Osteoblast (primary cell): ENCODE data around the gene INHBC. TPM values are rescaled to one million over a fixed set of nuclear protein-coding genes. Genes with fewer than 3 reads are reported as not detected.
"Not testable (repeated sequence)": the region's sequence is repeated elsewhere in the genome, so short reads cannot be mapped to it uniquely, and the experiment has no call there.

Experiments used
- DNase-seq: peaks from one replicate; pipeline ENCODE4 v3.0.0; 2011; ENCODE audit warnings: low spot score, mixed read lengths; ENCODE audit not compliant: insufficient read length; ENCODE audit errors: missing footprints
- H2AFZ ChIP-seq: 2 replicates; pipeline ENCODE4 v1.6.0; 2011; ENCODE audit warnings: mild to moderate bottlenecking, low read length
- H3K27ac ChIP-seq: 2 replicates; pipeline ENCODE4 v1.5.1; 2011; ENCODE audit warnings: mild to moderate bottlenecking, low read depth, low read length, moderate library complexity
- H3K27me3 ChIP-seq: 2 replicates; pipeline ENCODE4 v1.6.0; 2012; ENCODE audit warnings: mild to moderate bottlenecking, control low read depth, inconsistent platforms, low read length, moderate library complexity; ENCODE audit not compliant: insufficient read depth
- H3K36me3 ChIP-seq: 2 replicates; pipeline ENCODE4 v1.5.1; 2011; ENCODE audit warnings: mild to moderate bottlenecking, low read length, control low read depth, moderate library complexity; ENCODE audit not compliant: insufficient read depth
- H3K4me1 ChIP-seq: 2 replicates; pipeline ENCODE4 v1.5.1; 2011; ENCODE audit warnings: mild to moderate bottlenecking, low read length, control low read depth, moderate library complexity; ENCODE audit not compliant: insufficient read depth
- H3K4me2 ChIP-seq: 2 replicates; pipeline ENCODE4 v1.6.0; 2011; ENCODE audit warnings: mild to moderate bottlenecking, low read length; ENCODE audit not compliant: insufficient read depth
- H3K4me3 ChIP-seq: fragments of 200-600 bp; sonication (generic); 3 replicates; pipeline ENCODE4 v1.5.1; 2012; ENCODE audit warnings: mild to moderate bottlenecking, low read length, inconsistent platforms; ENCODE audit not compliant: insufficient read depth
- H3K79me2 ChIP-seq: 2 replicates; pipeline ENCODE4 v1.6.0; 2012; ENCODE audit warnings: mild to moderate bottlenecking, low read length, control low read depth, inconsistent platforms; ENCODE audit not compliant: insufficient read depth
- H3K9me3 ChIP-seq: 2 replicates; pipeline ENCODE4 v1.5.1; 2011; ENCODE audit warnings: low read depth, low read length, control low read depth
- H4K20me1 ChIP-seq: 2 replicates; pipeline ENCODE4 v1.6.0; 2012; ENCODE audit warnings: mild to moderate bottlenecking, low read length, control low read depth; ENCODE audit not compliant: insufficient read depth
- CTCF ChIP-seq: IDR thresholded peaks from 2 replicates; pipeline ENCODE4 v1.5.1; 2011; ENCODE audit warnings: mild to moderate bottlenecking, low read depth, low read length, moderate library complexity; ENCODE audit errors: extremely low read depth
- total RNA-seq: library from RNA; depleted of rRNA; stranded (reverse); fragments of >200 nt; gene quantifications from 2 replicates; pipeline ENCODE4 v1.2.3, GENCODE V29; 2012

Gene INHBC
- total RNA-seq, 1 donor = not detected

DNA sequence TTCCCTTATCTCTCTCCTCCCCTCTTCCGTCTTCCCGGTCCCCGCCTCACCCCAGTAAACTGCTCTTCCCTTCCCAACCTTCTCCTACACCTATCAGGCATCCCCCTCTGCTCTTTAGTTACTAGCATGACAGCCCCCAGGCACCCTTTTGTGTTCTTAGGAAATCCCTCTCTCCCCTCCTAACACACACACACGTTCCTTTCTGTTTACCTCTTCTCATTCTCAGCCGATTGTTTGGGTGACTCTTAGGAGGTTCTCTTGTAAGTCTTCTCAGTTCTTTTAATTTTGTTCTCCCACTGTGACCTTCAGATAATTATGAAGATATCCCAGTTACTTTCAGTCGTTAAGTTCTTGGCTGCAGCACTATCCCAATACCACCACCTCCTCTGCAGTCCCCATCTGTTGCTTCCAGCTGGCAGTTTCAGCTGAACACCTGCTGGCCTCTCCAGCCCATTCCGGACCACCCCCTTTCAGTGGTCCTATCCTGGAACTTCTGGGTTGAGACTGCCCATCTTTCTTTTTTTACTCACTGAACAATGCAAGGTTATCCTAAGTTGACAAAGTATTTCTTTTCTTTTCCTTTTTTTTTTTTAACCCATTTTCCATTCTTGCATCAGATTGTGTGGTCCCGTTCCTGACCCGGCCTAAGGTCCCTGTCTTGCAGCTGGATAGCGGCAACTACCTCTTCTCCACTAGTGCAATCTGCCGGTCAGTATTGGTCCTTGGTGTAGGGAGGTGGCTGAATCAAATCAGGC, 54.0 kb downstream of the INHBC start:
- peak overlapping the region; percentile 90 for H2AFZ ChIP-seq
- peak overlapping the region; percentile 81 for H3K27ac ChIP-seq
- peaks cover 34% of the 10 kb centered on the region for H3K36me3 ChIP-seq
- no peaks in the 10 kb centered on the region for H3K27me3 ChIP-seq
- H4K20me1 ChIP-seq = peaks cover 12% of the 10 kb centered on the region
- H3K4me2 ChIP-seq = peak overlapping the region; percentile 87
- DNase-seq = no peak
- peaks cover 42% of the 10 kb centered on the region for H3K79me2 ChIP-seq
- no peaks in the 10 kb centered on the region for H3K9me3 ChIP-seq
- no peak for TF ChIP-seq CTCF
- peak overlapping the region; percentile 94 for H3K4me3 ChIP-seq
- H3K4me1 ChIP-seq = peaks cover 9% of the 10 kb centered on the region

DNA sequence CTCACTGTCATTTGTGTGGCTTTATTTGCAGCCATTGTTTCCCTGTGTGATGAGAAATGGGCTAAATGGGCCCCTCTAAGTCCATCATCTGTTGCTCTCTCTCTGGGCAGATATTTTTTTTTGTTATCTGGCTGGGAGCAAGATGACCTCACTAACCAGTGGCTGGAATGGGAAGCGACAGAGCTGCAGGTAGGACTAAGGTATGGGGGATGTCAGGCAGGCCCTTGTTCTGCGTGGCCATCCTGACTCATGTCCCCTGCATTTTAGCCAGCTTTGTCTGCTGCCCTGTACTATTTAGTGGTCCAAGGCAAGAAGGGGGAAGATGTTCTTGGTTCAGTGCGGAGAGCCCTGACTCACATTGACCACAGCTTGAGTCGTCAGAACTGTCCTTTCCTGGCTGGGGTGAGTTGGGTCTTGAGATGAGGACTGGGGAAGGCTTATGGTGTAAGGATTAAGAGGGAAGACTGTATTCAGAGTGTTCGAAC, 54.6 kb downstream of the INHBC start:
- Histone ChIP-seq H3K27me3 (no peaks in the 10 kb centered on the region), H3K79me2 (peaks cover 42% of the 10 kb centered on the region), H3K4me2 (peak overlapping the region; percentile 87), H3K4me3 (peak overlapping the region; percentile 94), H4K20me1 (peaks cover 12% of the 10 kb centered on the region), H3K27ac (peak overlapping the region; percentile 1), H3K36me3 (peaks cover 34% of the 10 kb centered on the region), H3K9me3 (no peaks in the 10 kb centered on the region), H2AFZ (no peak overlapping the region), H3K4me1 (peaks cover 9% of the 10 kb centered on the region)
- DNase-seq = no peak
- TF ChIP-seq CTCF = no peak

DNA sequence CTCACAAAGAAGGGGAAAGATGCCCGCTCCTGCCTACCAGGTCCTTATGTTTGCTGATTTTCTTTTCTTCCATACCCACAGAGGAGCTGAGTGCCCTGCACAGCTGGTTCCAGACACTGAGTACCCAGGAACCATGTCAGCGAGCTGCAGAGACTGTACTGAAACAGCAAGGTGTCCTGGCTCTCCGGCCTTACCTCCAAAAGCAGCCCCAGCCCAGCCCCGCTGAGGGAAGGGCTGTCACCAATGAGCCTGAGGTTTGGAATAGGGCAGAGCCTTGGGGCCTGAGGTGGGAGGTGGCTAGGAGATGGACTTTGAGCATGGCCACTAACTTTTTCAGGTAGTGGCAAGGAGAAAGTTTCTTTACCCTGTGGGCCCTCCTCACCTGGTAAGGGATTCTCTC, 55.5 kb downstream of the INHBC start:
- Histone ChIP-seq H3K79me2 (peaks cover 42% of the 10 kb centered on the region), H3K4me2 (no peak overlapping the region), H3K4me3 (no peak overlapping the region), H3K27me3 (no peaks in the 10 kb centered on the region), H3K9me3 (no peaks in the 10 kb centered on the region), H4K20me1 (peaks cover 12% of the 10 kb centered on the region), H3K27ac (peak overlapping the region; percentile 1), H3K4me1 (peaks cover 9% of the 10 kb centered on the region), H2AFZ (no peak overlapping the region), H3K36me3 (peaks cover 34% of the 10 kb centered on the region)
- DNase-seq = no peak
- TF ChIP-seq CTCF = no peak

- no peak overlapping the region for H3K27ac ChIP-seq
- no peak overlapping the region for H2AFZ ChIP-seq
- H3K36me3 ChIP-seq = peaks cover 37% of the 10 kb centered on the region
- TF ChIP-seq CTCF = peak; percentile 14
- peaks cover 12% of the 10 kb centered on the region for H4K20me1 ChIP-seq
- H3K79me2 ChIP-seq = peaks cover 42% of the 10 kb centered on the region
- no peak overlapping the region for H3K4me3 ChIP-seq
- DNase-seq = no peak
- H3K4me2 ChIP-seq = no peak overlapping the region
- no peaks in the 10 kb centered on the region for H3K9me3 ChIP-seq
- no peaks in the 10 kb centered on the region for H3K27me3 ChIP-seq
- H3K4me1 ChIP-seq = peaks cover 9% of the 10 kb centered on the region
Measured at GRCh38 chr12:57491393-57492280, 57.1 kb downstream of the INHBC start.

GRCh38 chr12:57495051-57495701, 60.6 kb downstream of the INHBC start:
- not testable (repeated sequence) for H3K4me2 ChIP-seq, H4K20me1 ChIP-seq, H3K27me3 ChIP-seq, H3K9me3 ChIP-seq, H3K4me1 ChIP-seq, H3K27ac ChIP-seq, DNase-seq, H2AFZ ChIP-seq, H3K4me3 ChIP-seq
- peaks cover 51% of the 10 kb centered on the region for H3K36me3 ChIP-seq
- H3K79me2 ChIP-seq = peaks cover 18% of the 10 kb centered on the region
